Mesendoderm (in vitro differentiated cells): ENCODE measurements around the gene FPR2.

ENCODE experiments used
- DNase-seq: peaks from one replicate; pipeline ENCODE4 v3.0.0; 2013
- H2AK5ac ChIP-seq: 2 replicates; pipeline ENCODE4 v1.6.1; 2013; ENCODE audit warnings: low read length, inconsistent platforms
- H2BK120ac ChIP-seq: 2 replicates; pipeline ENCODE4 v1.6.1; 2013; ENCODE audit warnings: low read depth, mild to moderate bottlenecking, low read length, moderate library complexity, mixed read lengths
- H2BK15ac ChIP-seq: replicated peaks from 2 replicates; pipeline ENCODE4 v1.6.1; 2013; ENCODE audit warnings: low read depth, mild to moderate bottlenecking, moderate library complexity
- H2BK5ac ChIP-seq: 2 replicates; pipeline ENCODE4 v1.6.1; 2013; ENCODE audit warnings: low read length, inconsistent platforms
- H3K18ac ChIP-seq: 2 replicates; pipeline ENCODE4 v1.6.1; 2013; ENCODE audit warnings: mild to moderate bottlenecking, low read length, mixed read lengths
- H3K23ac ChIP-seq: one replicate; pipeline ENCODE4 v1.6.1; 2013; ENCODE audit warnings: low read length
- H3K27ac ChIP-seq: 2 replicates; pipeline ENCODE4 v1.5.1; 2013; ENCODE audit warnings: low read depth, mild to moderate bottlenecking, inconsistent platforms, low read length, moderate library complexity
- H3K27me3 ChIP-seq: 2 replicates; pipeline ENCODE4 v1.6.1; 2013; ENCODE audit warnings: low read length, control low read depth, mild to moderate bottlenecking, inconsistent platforms; ENCODE audit not compliant: insufficient read depth, poor library complexity
- H3K36me3 ChIP-seq: 2 replicates; pipeline ENCODE4 v1.6.1; 2013; ENCODE audit warnings: low read length, inconsistent platforms; ENCODE audit not compliant: control insufficient read depth, insufficient read depth
- H3K4ac ChIP-seq: one replicate; pipeline ENCODE4 v1.6.1; 2013; ENCODE audit warnings: low read depth, mild to moderate bottlenecking, low read length, moderate library complexity
- H3K4me1 ChIP-seq: 2 replicates; pipeline ENCODE4 v1.6.1; 2013; ENCODE audit warnings: low read depth, low read length, inconsistent platforms; ENCODE audit not compliant: control insufficient read depth
- H3K4me2 ChIP-seq: 2 replicates; pipeline ENCODE4 v1.6.1; 2013; ENCODE audit warnings: low read length
- H3K4me3 ChIP-seq: 2 replicates; pipeline ENCODE4 v1.5.1; 2013; ENCODE audit warnings: mild to moderate bottlenecking, low read length
- H3K56ac ChIP-seq: one replicate; pipeline ENCODE4 v1.6.1; 2013; ENCODE audit warnings: low read length
- H3K79me1 ChIP-seq: 2 replicates; pipeline ENCODE4 v1.6.1; 2013; ENCODE audit warnings: low read length, inconsistent platforms
- H3K79me2 ChIP-seq: 2 replicates; pipeline ENCODE4 v1.6.1; 2013; ENCODE audit warnings: mild to moderate bottlenecking, low read length; ENCODE audit not compliant: control insufficient read depth, insufficient read depth
- H3K9ac ChIP-seq: 2 replicates; pipeline ENCODE4 v1.6.1; 2013; ENCODE audit warnings: low read length, inconsistent platforms
- H4K5ac ChIP-seq: one replicate; pipeline ENCODE4 v1.6.1; 2013; ENCODE audit warnings: low read length
- H4K8ac ChIP-seq: one replicate; pipeline ENCODE4 v1.6.1; 2013; ENCODE audit warnings: low read depth, mild to moderate bottlenecking, control low read depth, low read length, moderate library complexity
- WGBS: extraction: QIAGEN DNeasy Blood & Tissue Kit; methylation state at CpG from one replicate; pipeline ENCODE4 v1.1.7; 2013; ENCODE audit warnings: low lambda C conversion rate, missing lambda C conversion rate; ENCODE audit not compliant: insufficient coverage; ENCODE audit errors: extremely low coverage; 5-methylcytosine and 5-hydroxymethylcytosine counted together

Gene FPR2

DNA sequence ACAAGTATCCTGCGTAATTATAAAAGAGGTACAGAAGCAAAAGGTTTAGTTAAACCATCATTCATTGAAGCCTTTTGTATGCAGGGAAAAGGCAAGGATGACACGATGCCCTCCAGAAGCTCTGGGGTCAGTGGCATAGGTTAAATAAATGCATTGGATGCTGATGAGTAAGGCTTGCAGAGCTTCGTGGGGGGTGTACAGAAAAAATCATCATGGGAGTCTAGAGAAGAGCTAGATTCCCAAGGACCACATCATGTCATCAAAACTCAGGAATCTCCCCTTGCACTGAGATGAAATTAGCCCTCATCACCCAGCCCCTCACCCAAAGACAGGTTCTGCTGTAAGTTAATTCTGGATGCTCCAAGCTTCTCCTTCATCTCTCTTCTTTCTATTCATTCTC lies 17.6 kb upstream of the FPR2 start:
- Histone ChIP-seq H3K4me3 (no peak overlapping the region), H3K4me2 (no peak overlapping the region), H3K18ac (no peak overlapping the region), H3K36me3 (no peaks in the 10 kb centered on the region), H3K4me1 (no peaks in the 10 kb centered on the region), H3K27ac (no peak overlapping the region), H4K5ac (no peak overlapping the region), H3K56ac (no peak overlapping the region), H3K79me2 (no peaks in the 10 kb centered on the region), H3K27me3 (no peaks in the 10 kb centered on the region), H3K9ac (no peak overlapping the region), H3K79me1 (no peaks in the 10 kb centered on the region), H2AK5ac (no peak overlapping the region), H3K23ac (no peak overlapping the region), H4K8ac (no peak overlapping the region), H2BK5ac (no peak overlapping the region), H3K4ac (no peak overlapping the region), H2BK120ac (no peak overlapping the region), H2BK15ac (no peak overlapping the region)
- no CpG with 5 or more reads among the region's 3 CpGs for WGBS
- no peak for DNase-seq

DNA sequence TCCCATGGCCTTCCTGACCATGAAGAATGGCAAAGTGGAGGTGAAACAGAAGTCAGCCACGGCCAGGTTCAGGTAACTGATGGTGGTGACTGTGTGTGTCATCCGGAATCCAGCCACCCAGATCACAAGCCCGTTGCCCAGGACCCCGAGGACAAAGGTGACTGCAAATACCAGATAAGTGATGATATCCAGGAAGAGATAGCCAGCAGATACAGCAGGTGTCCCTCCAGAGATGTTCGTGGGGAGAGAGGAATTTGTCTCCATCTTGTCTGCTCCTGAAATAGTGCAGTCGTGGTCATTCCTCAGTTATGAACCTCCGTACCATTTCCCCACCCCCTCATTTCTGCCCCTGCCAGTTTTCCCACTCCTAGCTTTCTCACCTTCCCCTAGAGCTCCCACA lies 14.2 kb upstream of the FPR2 start:
- WGBS, result no CpG with 5 or more reads among the region's 7 CpGs
- Histone ChIP-seq H3K27ac (no peak overlapping the region), H2BK15ac (no peak overlapping the region), H3K4me1 (no peaks in the 10 kb centered on the region), H3K23ac (no peak overlapping the region), H3K9ac (no peak overlapping the region), H3K27me3 (no peaks in the 10 kb centered on the region), H3K56ac (no peak overlapping the region), H4K8ac (no peak overlapping the region), H4K5ac (no peak overlapping the region), H3K4me3 (no peak overlapping the region), H3K79me2 (no peaks in the 10 kb centered on the region), H3K4ac (no peak overlapping the region), H3K4me2 (no peak overlapping the region), H2AK5ac (no peak overlapping the region), H3K79me1 (no peaks in the 10 kb centered on the region), H2BK5ac (no peak overlapping the region), H3K18ac (no peak overlapping the region), H2BK120ac (no peak overlapping the region), H3K36me3 (no peaks in the 10 kb centered on the region)
- DNase-seq, result no peak

DNA sequence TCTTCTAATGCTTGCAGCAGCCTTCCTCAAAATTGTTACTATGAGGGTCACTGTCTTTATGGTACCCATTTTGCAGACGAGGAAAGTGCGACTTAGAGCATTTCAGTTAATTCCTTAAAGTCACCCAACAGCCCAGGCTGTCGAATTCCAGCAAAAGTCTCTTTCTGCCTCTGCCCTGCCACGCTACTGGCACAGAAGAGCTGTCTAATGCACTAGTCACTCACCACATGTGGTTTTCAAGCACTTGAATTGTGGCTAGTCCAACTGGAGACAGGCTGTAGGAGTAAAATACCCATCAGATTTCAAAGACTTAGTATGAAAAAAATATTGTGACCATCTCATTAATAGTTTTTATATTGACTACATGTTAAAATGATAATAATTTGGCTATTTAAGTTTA lies 11.0 kb upstream of the FPR2 start:
- Histone ChIP-seq H3K23ac (no peak overlapping the region), H3K18ac (no peak overlapping the region), H3K27me3 (no peaks in the 10 kb centered on the region), H3K4me1 (no peaks in the 10 kb centered on the region), H3K4me2 (no peak overlapping the region), H2BK15ac (no peak overlapping the region), H3K79me2 (no peaks in the 10 kb centered on the region), H3K27ac (no peak overlapping the region), H3K4me3 (no peak overlapping the region), H3K36me3 (no peaks in the 10 kb centered on the region), H3K79me1 (no peaks in the 10 kb centered on the region), H2AK5ac (no peak overlapping the region), H2BK5ac (no peak overlapping the region), H4K8ac (no peak overlapping the region), H4K5ac (no peak overlapping the region), H2BK120ac (no peak overlapping the region), H3K56ac (no peak overlapping the region), H3K9ac (no peak overlapping the region), H3K4ac (no peak overlapping the region)
- WGBS, result no CpG with 5 or more reads among the region's 4 CpGs
- no peak for DNase-seq

DNA sequence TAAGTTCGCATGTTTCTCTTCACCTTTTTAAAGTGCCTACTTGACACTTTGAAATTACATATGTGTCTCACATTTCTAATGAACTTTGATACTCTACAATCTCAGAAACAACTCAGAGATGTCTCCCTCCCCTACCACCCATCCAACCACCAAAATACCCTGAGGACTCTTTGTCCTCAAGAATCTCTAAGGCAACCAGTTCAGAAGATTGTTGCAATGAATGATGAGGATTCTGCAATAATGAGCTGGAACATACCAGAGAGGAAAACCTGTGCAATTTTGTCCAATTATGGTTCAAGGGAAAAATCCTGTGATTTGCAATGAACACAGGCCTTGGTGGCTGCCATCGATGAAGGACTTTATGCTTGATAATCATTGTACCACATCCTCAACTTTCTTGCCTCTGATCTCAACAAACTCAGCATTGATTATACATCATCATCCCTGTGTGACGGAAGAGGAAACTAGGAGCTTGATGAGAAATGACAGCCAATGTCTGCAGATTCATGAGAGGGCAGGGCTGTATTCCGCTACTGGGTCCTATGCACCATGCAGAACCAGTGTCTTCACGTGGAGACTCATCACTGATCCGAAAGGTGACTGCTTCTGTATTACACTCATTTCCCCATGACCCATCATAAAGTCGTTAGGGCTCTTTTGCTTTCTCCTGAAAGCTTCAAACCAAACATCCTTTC lies 10.4 kb upstream of the FPR2 start:
- no peak overlapping the region for H2BK120ac ChIP-seq
- H3K27me3 ChIP-seq, result no peaks in the 10 kb centered on the region
- no peak overlapping the region for H2BK5ac ChIP-seq
- no peak overlapping the region for H2BK15ac ChIP-seq
- H3K23ac ChIP-seq, result no peak overlapping the region
- H3K4me3 ChIP-seq, result no peak overlapping the region
- H3K36me3 ChIP-seq, result no peaks in the 10 kb centered on the region
- no peaks in the 10 kb centered on the region for H3K79me1 ChIP-seq
- no peak overlapping the region for H4K8ac ChIP-seq
- DNase-seq, result no peak
- H3K9ac ChIP-seq, result no peak overlapping the region
- H3K4me2 ChIP-seq, result no peak overlapping the region
- H4K5ac ChIP-seq, result no peak overlapping the region
- WGBS, result no CpG with 5 or more reads among the region's 7 CpGs
- no peak overlapping the region for H3K56ac ChIP-seq
- no peak overlapping the region for H3K27ac ChIP-seq
- H3K4me1 ChIP-seq, result no peaks in the 10 kb centered on the region
- H3K4ac ChIP-seq, result no peak overlapping the region
- H3K79me2 ChIP-seq, result no peaks in the 10 kb centered on the region
- H3K18ac ChIP-seq, result no peak overlapping the region
- H2AK5ac ChIP-seq, result no peak overlapping the region

DNA sequence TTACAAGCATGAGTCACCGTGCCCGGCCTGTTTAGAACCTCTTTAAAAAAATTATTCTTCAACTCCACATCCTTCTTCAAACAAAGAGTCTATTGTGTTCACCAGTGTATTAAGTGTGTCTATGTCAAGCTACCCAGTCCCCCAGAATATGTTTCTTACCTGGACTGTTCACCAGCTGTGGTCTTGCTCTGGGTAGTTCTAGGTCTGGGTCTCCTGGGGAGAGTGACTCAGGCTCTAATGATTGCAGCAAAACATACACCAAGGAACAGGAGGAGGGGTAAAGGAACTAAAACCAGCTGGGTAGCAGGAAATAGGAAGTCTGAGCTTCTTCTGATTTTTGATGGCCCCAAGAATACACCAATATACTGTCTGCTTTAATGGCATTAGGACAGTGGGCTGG lies 9.3 kb upstream of the FPR2 start, which contains the start of gene FPR1:
FPR1 (minus strand) TSS at position 224 of the 400 bp plus-strand sequence. CDS start 4,884 bp downstream, outside the sequence.
- H3K36me3 ChIP-seq, result no peaks in the 10 kb centered on the region
- H2AK5ac ChIP-seq, result no peak within 1 kb of the TSS
- no peak within 1 kb of the TSS for H2BK120ac ChIP-seq
- H3K27me3 ChIP-seq, result no peaks in the 10 kb centered on the region
- H3K79me1 ChIP-seq, result no peaks in the 10 kb centered on the region
- no peak within 1 kb of the TSS for H3K27ac ChIP-seq
- no peak within 1 kb of the TSS for H3K4me2 ChIP-seq
- no peak within 1 kb of the TSS for H3K23ac ChIP-seq
- H3K4me1 ChIP-seq, result no peaks in the 10 kb centered on the region
- no peak within 1 kb of the TSS for H3K4me3 ChIP-seq
- H3K79me2 ChIP-seq, result no peaks in the 10 kb centered on the region
- no peak within 1 kb of the TSS for H4K5ac ChIP-seq
- H3K56ac ChIP-seq, result no peak within 1 kb of the TSS
- no peak within 1 kb of the TSS for H4K8ac ChIP-seq
- H2BK15ac ChIP-seq, result no peak within 1 kb of the TSS
- no CpG with 5 or more reads among the region's 2 CpGs for WGBS
- no peak within 1 kb of the TSS for H3K9ac ChIP-seq
- no peak within 1 kb of the TSS for H3K18ac ChIP-seq
- no peak within 1 kb of the TSS for H2BK5ac ChIP-seq
- DNase-seq, result no peak
- H3K4ac ChIP-seq, result no peak within 1 kb of the TSS

DNA sequence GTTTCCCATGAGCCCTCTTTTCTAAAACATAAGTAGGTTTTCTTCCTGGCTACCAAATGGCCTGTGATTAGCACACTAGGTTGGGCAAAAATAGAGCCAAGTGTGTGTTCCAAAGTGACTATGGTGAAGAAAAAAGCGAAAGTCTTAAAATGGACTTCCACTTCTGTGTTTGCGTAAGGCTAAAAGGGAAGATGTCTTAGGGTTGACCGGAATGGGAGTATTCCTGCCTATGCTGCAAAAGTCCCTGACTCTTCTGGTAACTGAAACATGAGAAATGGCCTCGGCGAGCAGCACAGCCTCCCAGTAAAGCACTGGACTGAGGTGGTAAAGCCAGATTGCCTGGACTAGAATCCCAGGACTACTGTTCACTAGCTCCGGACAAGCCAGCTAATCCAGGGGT lies 6.9 kb upstream of the FPR2 start:
- Histone ChIP-seq H4K8ac (no peak overlapping the region), H3K27me3 (no peaks in the 10 kb centered on the region), H2AK5ac (no peak overlapping the region), H4K5ac (no peak overlapping the region), H2BK15ac (no peak overlapping the region), H3K4me1 (no peaks in the 10 kb centered on the region), H3K36me3 (no peaks in the 10 kb centered on the region), H3K4ac (no peak overlapping the region), H3K27ac (no peak overlapping the region), H3K79me2 (no peaks in the 10 kb centered on the region), H3K56ac (no peak overlapping the region), H3K4me2 (no peak overlapping the region), H3K4me3 (no peak overlapping the region), H2BK120ac (no peak overlapping the region), H3K23ac (no peak overlapping the region), H2BK5ac (no peak overlapping the region), H3K18ac (no peak overlapping the region), H3K9ac (no peak overlapping the region), H3K79me1 (no peaks in the 10 kb centered on the region)
- no CpG with 5 or more reads among the region's 6 CpGs for WGBS
- DNase-seq, result no peak
